Epithelial cell of esophagus (primary cell): Measurements from ENCODE around the gene FGF3.

Source experiments
- DNase-seq: peaks from one replicate; pipeline ENCODE4 v3.0.0; 2010; ENCODE audit warnings: low read depth
- H3K4me3 ChIP-seq: 2 replicates; pipeline ENCODE4 v1.5.1; 2011; ENCODE audit warnings: mild to moderate bottlenecking, low read length, control low read depth
- CTCF ChIP-seq: IDR thresholded peaks from 2 replicates; pipeline ENCODE4 v1.5.1; 2011; ENCODE audit warnings: low read depth, mild to moderate bottlenecking, low read length, control low read depth, inconsistent platforms; ENCODE audit not compliant: insufficient read depth; ENCODE audit errors: missing control alignments

The FGF3 gene

GRCh38 chr11:69860244-69860643 lies 41.0 kb upstream of the FGF3 start:
- H3K4me3 ChIP-seq: no peak overlapping the region
- DNase-seq: no peak
- no peak for TF ChIP-seq CTCF

GRCh38 chr11:69859275-69859934 lies 40.2 kb upstream of the FGF3 start:
- TF ChIP-seq CTCF: no peak
- no peak for DNase-seq
- H3K4me3 ChIP-seq: no peak overlapping the region

- DNase-seq: no peak
- no peak overlapping the region for H3K4me3 ChIP-seq
- no peak for TF ChIP-seq CTCF
These were observed 36.2 kb upstream of the FGF3 start for GRCh38 chr11:69855421-69855820.

- TF ChIP-seq CTCF: no peak
- DNase-seq: peak; percentile 78
- no peak overlapping the region for H3K4me3 ChIP-seq
These were observed 35.5 kb upstream of the FGF3 start for GRCh38 chr11:69854713-69855112.

GRCh38 chr11:69852056-69852455 lies 32.8 kb upstream of the FGF3 start:
- no peak for TF ChIP-seq CTCF
- no peak for DNase-seq
- no peak overlapping the region for H3K4me3 ChIP-seq

GRCh38 chr11:69848201-69848600 lies 29.0 kb upstream of the FGF3 start:
- no peak overlapping the region for H3K4me3 ChIP-seq
- peak; percentile 78 for DNase-seq
- TF ChIP-seq CTCF: no peak

- no peak for DNase-seq
- no peak overlapping the region for H3K4me3 ChIP-seq
- TF ChIP-seq CTCF: no peak
These were observed 25.2 kb upstream of the FGF3 start for GRCh38 chr11:69844396-69844795.
